ENCODE data around the gene MREG.
"Not testable (repeated sequence)": the region's sequence is repeated elsewhere in the genome, so short reads cannot be mapped to it uniquely, and the experiment has no call there.

Gene MREG

DNA sequence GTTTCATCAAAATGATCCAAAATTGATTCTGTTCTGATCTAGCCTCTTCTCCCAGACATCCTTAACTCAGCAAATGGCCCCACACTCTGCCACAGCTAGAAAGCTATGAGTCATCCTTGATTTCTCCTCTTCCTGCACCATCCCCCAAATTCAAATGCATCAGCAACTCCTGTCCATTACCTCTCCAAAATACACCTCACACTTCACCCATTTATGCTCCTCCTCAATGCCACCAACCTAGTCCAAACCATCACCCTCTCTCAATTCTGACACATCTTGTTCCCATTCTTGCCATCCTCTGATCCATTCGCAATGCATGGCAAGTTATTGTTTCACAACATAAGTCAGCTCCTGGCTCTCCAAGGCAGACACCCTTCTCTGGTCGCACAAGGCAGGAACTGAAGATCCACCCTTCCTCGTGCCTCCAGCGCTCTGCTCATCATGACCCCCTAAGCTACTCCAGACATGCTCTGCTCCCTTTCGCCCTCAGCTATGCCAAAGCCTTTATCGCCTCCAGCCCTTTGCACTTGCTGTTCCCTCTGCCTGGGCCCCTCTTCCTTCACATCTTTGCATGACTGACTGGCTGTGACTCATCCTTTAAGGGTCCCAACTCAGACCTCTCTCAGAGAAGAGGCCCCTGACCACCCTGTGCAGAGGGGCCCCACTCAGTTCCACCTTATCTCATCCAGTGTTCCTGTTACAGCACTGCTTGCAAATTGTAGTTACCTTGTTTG lies 83.6 kb downstream of the MREG start:
- DNase-seq: no peak
- Histone ChIP-seq H3K4me2 (ENCODE audit: low read depth, low read length) (no peak overlapping the region), H3K9ac (ENCODE audit: low read length) (no peak overlapping the region), H3K9me3 (replicated peaks; ENCODE audit: insufficient read depth, low read length) (no peaks in the 10 kb centered on the region), H3K9me2 (replicated peaks; ENCODE audit: insufficient read depth, low read length) (no peaks in the 10 kb centered on the region), H4K20me1 (ENCODE audit: insufficient read depth, low read length) (no peaks in the 10 kb centered on the region), H3K36me3 (replicated peaks; ENCODE audit: insufficient read depth, low read length) (no peaks in the 10 kb centered on the region), H3K4me3 (ENCODE audit: low read length) (no peak overlapping the region), H2AFZ (ENCODE audit: low read length) (no peak overlapping the region), H3K27me3 (replicated peaks; ENCODE audit: insufficient read depth, low read length) (no peaks in the 10 kb centered on the region), H3K27ac (ENCODE audit: low read length) (no peak overlapping the region), H3F3A (ENCODE audit: insufficient read depth, low read length) (no peaks in the 10 kb centered on the region), H3K4me1 (ENCODE audit: low read length) (peaks cover 6% of the 10 kb centered on the region), H3K79me2 (ENCODE audit: low read length) (no peaks in the 10 kb centered on the region)
- no peak for TF ChIP-seq EZH2 (optimal IDR thresholded peaks at IDR 0.05; ENCODE audit: low read depth, low read length)

GRCh38 chr2:215928086-215928485 lies 85.3 kb downstream of the MREG start:
- peaks cover 6% of the 10 kb centered on the region for H3K4me1 ChIP-seq (ENCODE audit: low read length)
- no peak for TF ChIP-seq CTCF (IDR thresholded peaks at IDR 0.05; ENCODE audit: low read length)
- TF ChIP-seq EZH2phosphoT487 (IDR thresholded peaks at IDR 0.05; ENCODE audit: low read length): no peak
- TF ChIP-seq EZH2 (optimal IDR thresholded peaks at IDR 0.05; ENCODE audit: low read depth, low read length): no peak
- H3K9ac ChIP-seq (ENCODE audit: low read length): no peak overlapping the region
- H3F3A ChIP-seq (ENCODE audit: insufficient read depth, low read length): no peaks in the 10 kb centered on the region
- no peak overlapping the region for H3K4me2 ChIP-seq (ENCODE audit: low read depth, low read length)
- no peaks in the 10 kb centered on the region for H3K79me2 ChIP-seq (ENCODE audit: low read length)
- H3K9me2 ChIP-seq (replicated peaks; ENCODE audit: insufficient read depth, low read length): no peaks in the 10 kb centered on the region
- no peaks in the 10 kb centered on the region for H3K36me3 ChIP-seq (replicated peaks; ENCODE audit: insufficient read depth, low read length)
- H3K4me3 ChIP-seq (ENCODE audit: low read length): no peak overlapping the region
- H4K20me1 ChIP-seq (ENCODE audit: insufficient read depth, low read length): no peaks in the 10 kb centered on the region
- no peaks in the 10 kb centered on the region for H3K27me3 ChIP-seq (replicated peaks; ENCODE audit: insufficient read depth, low read length)
- no peak overlapping the region for H3K27ac ChIP-seq (ENCODE audit: low read length)
- H2AFZ ChIP-seq (ENCODE audit: low read length): no peak overlapping the region
- no peak for DNase-seq
- H3K9me3 ChIP-seq (replicated peaks; ENCODE audit: insufficient read depth, low read length): no peaks in the 10 kb centered on the region

DNA sequence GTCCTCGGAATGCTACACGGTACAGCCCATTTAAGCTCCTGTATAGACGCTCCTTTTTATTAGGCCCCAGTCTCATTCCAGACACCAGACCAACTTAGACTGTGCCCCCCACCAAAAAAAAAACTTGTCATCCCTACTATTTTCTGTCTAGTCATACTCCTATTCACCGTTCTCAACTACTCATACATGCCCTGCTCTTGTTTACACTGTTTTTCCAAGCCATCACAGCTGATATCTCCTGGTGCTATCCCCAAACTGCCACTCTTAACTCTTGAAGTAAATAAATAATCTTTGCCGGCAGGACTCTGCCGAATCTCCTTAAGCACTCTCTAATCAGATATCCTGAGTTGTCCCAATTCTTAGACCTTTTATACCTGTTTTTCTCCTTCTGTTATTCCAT lies 86.4 kb downstream of the MREG start:
- not testable (repeated sequence) for H3K9ac ChIP-seq (ENCODE audit: low read length); H3K36me3 ChIP-seq (replicated peaks; ENCODE audit: insufficient read depth, low read length); H3K79me2 ChIP-seq (ENCODE audit: low read length); H3K9me2 ChIP-seq (replicated peaks; ENCODE audit: insufficient read depth, low read length); H2AFZ ChIP-seq (ENCODE audit: low read length); H4K20me1 ChIP-seq (ENCODE audit: insufficient read depth, low read length); H3K4me1 ChIP-seq (ENCODE audit: low read length); H3K27ac ChIP-seq (ENCODE audit: low read length); DNase-seq; H3K4me3 ChIP-seq (ENCODE audit: low read length); H3K4me2 ChIP-seq (ENCODE audit: low read depth, low read length); H3F3A ChIP-seq (ENCODE audit: insufficient read depth, low read length); H3K27me3 ChIP-seq (replicated peaks; ENCODE audit: insufficient read depth, low read length); H3K9me3 ChIP-seq (replicated peaks; ENCODE audit: insufficient read depth, low read length)

DNA sequence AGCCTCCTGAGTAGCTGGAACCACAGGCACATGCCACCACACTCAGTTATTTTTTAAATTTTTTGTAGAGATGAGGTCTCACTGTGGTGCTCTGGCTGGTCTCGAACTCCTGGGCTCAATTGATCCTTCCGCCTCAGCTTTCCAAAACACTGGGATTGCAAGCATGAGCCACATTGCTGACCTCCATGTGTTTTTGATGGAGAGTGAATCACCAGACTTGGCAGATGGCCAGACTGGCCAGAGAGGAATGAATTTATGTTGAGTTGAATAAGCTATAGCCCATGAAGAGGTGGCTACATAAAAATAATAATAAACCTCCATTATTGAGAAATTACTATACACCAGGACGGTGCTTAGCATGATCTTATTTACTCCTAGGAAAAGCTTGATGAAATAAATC lies 91.5 kb downstream of the MREG start:
- Histone ChIP-seq H3K27ac (ENCODE audit: low read length) (no peak overlapping the region), H3K79me2 (ENCODE audit: low read length) (no peaks in the 10 kb centered on the region), H3K9ac (ENCODE audit: low read length) (no peak overlapping the region), H3K4me3 (ENCODE audit: low read length) (no peak overlapping the region), H3K27me3 (replicated peaks; ENCODE audit: insufficient read depth, low read length) (no peaks in the 10 kb centered on the region), H4K20me1 (ENCODE audit: insufficient read depth, low read length) (no peaks in the 10 kb centered on the region), H3K4me2 (ENCODE audit: low read depth, low read length) (no peak overlapping the region), H3K9me2 (replicated peaks; ENCODE audit: insufficient read depth, low read length) (no peaks in the 10 kb centered on the region), H3K4me1 (ENCODE audit: low read length) (peaks cover 30% of the 10 kb centered on the region), H3F3A (ENCODE audit: insufficient read depth, low read length) (peaks cover 12% of the 10 kb centered on the region), H2AFZ (ENCODE audit: low read length) (no peak overlapping the region), H3K9me3 (replicated peaks; ENCODE audit: insufficient read depth, low read length) (no peaks in the 10 kb centered on the region), H3K36me3 (replicated peaks; ENCODE audit: insufficient read depth, low read length) (no peaks in the 10 kb centered on the region)
- TF ChIP-seq EZH2 (optimal IDR thresholded peaks at IDR 0.05; ENCODE audit: low read depth, low read length): no peak
- TF ChIP-seq EZH2phosphoT487 (IDR thresholded peaks at IDR 0.05; ENCODE audit: low read length): no peak
- no peak for TF ChIP-seq CTCF (IDR thresholded peaks at IDR 0.05; ENCODE audit: low read length)
- no peak for DNase-seq

Measured in MM.1S (cell line).